GM12878 (cell line): ENCODE data around the gene STRIP2. TPM values are rescaled to one million over a fixed set of nuclear protein-coding genes. Genes with fewer than 3 reads are reported as not detected.

Source experiments
- ATAC-seq: fragments of 200-7000 bp; cut with Tn5 transposase; 3 replicates; pipeline ENCODE4 v1.9.1; 2020; ENCODE audit warnings: mild to moderate bottlenecking, moderate library complexity
- BruUV-seq: library from RNA; stranded (reverse); fragments of 400-500 nt; replicated peaks from 2 replicates; lab custom pipeline; 2021; lab: Mats Ljungman, UMichigan
- CTCF ChIA-PET: fragments of 300-600 bp; sonication (Branson Sonifier 250); formaldehyde crosslinking; extraction: SDS; loops from one replicate; lab custom pipeline; 2021; ENCODE audit warnings: inconsistent platforms; lab: Yijun Ruan, JAX
- POLR2A ChIA-PET: fragments of 350-600 bp; formaldehyde crosslinking; extraction: SDS; loops from one replicate; lab custom pipeline; 2021; ENCODE audit warnings: inconsistent platforms; lab: Charles Lee
- RAD21 ChIA-PET: fragments of 300-600 bp; sonication (Branson Sonifier 250); formaldehyde crosslinking; loops from one replicate; lab custom pipeline; 2023; ENCODE audit warnings: antibody characterized with exemption; ENCODE audit not compliant: unreplicated experiment; lab: Charles Lee
- SMC1A ChIA-PET: fragments of 300-600 bp; sonication (Branson Sonifier 250); formaldehyde crosslinking; loops from one replicate; lab custom pipeline; 2023; ENCODE audit not compliant: unreplicated experiment, uncharacterized antibody; lab: Charles Lee
- DNase-seq: peaks from one replicate; pipeline ENCODE4 v3.0.0-alpha.2; 2011; ENCODE audit warnings: low read depth, low spot score
- FAIRE-seq: peaks from 3 replicates; lab custom pipeline; 2011; peaks lifted over from hg19 to GRCh38; lab: Jason Lieb, UNC
- H2AFZ ChIP-seq: 2 replicates; pipeline ENCODE4 v1.6.0; 2011; ENCODE audit warnings: low read depth, low read length, control low read depth; ENCODE audit not compliant: control insufficient read depth
- H3K27ac ChIP-seq: 2 replicates; pipeline ENCODE4 v1.5.1; 2011; ENCODE audit warnings: control low read depth; ENCODE audit not compliant: control insufficient read depth, insufficient read depth
- H3K27me3 ChIP-seq, 2 experiments: replicated peaks in 1 of 2; 2 replicates each; pipeline versions ENCODE4 v1.6.0 to v1.6.1; 2011; ENCODE audit warnings: low read length in 1 of 2; ENCODE audit not compliant: control insufficient read depth in 2 of 2, insufficient read depth in 2 of 2
- H3K36me3 ChIP-seq, 2 experiments: 2 replicates each; pipeline ENCODE4 v1.5.1; 2011; ENCODE audit warnings: low read length in 1 of 2; ENCODE audit not compliant: control insufficient read depth in 2 of 2, insufficient read depth in 2 of 2
- H3K4me1 ChIP-seq: 2 replicates; pipeline ENCODE4 v1.6.1; 2011; ENCODE audit warnings: mild to moderate bottlenecking, low read length, moderate library complexity, mixed read lengths; ENCODE audit not compliant: control insufficient read depth, insufficient read depth
- H3K4me2 ChIP-seq: 2 replicates; pipeline ENCODE4 v1.6.0; 2011; ENCODE audit warnings: control low read depth; ENCODE audit not compliant: control insufficient read depth, insufficient read depth
- H3K4me3 ChIP-seq: fragments of 200-600 bp; sonication (generic); 2 replicates; pipeline ENCODE4 v1.5.1; 2016
- H3K79me2 ChIP-seq: 2 replicates; pipeline ENCODE4 v1.6.0; 2011; ENCODE audit warnings: low read length; ENCODE audit not compliant: control insufficient read depth, insufficient read depth
- H3K9ac ChIP-seq: 2 replicates; pipeline ENCODE4 v1.8.0; 2011; ENCODE audit warnings: low read length, control low read depth, mixed read lengths; ENCODE audit not compliant: control insufficient read depth, insufficient read depth
- H3K9me3 ChIP-seq: replicated peaks from 3 replicates; pipeline ENCODE4 v1.5.1; 2011; ENCODE audit warnings: mild to moderate bottlenecking, low read length; ENCODE audit not compliant: control insufficient read depth, insufficient read depth
- H4K20me1 ChIP-seq: 2 replicates; pipeline ENCODE4 v1.6.0; 2011; ENCODE audit not compliant: control insufficient read depth, insufficient read depth
- ATF7 ChIP-seq: fragments of 450-650 bp; IDR thresholded peaks from 2 replicates; pipeline ENCODE4 v1.6.1; 2016; ENCODE audit warnings: low read depth, mild to moderate bottlenecking
- BHLHE40 ChIP-seq, 2 experiments: fragments of 450-650 bp in 1 of 2; IDR thresholded peaks; 2 replicates each; pipeline ENCODE4 v1.6.1; 2011 to 2017; ENCODE audit warnings: low read depth in 2 of 2, borderline replicate concordance in 1 of 2, improper control_type of control experiment in 1 of 2, low read length in 1 of 2, mild to moderate bottlenecking in 1 of 2
- BMI1 ChIP-seq: fragments of 450-650 bp; IDR thresholded peaks from 2 replicates; pipeline ENCODE4 v1.6.1; 2016; ENCODE audit warnings: mild to moderate bottlenecking, moderate library complexity, borderline replicate concordance
- CEBPZ ChIP-seq: fragments of 150-350 bp; IDR thresholded peaks from 2 replicates; pipeline ENCODE4 v1.6.1; 2016; ENCODE audit warnings: low read depth, low read length
- CHD4 ChIP-seq: fragments of 200-600 bp; sonication (generic); IDR thresholded peaks from 2 replicates; pipeline ENCODE4 v1.6.1; 2016; ENCODE audit warnings: mild to moderate bottlenecking
- CREB1 ChIP-seq: IDR thresholded peaks from 2 replicates; pipeline ENCODE4 v1.6.1; 2012; ENCODE audit warnings: low read depth, mild to moderate bottlenecking, inconsistent platforms
- IKZF1 ChIP-seq: fragments of 450-650 bp; conservative IDR thresholded peaks from 2 replicates; pipeline ENCODE4 v1.6.1; 2017; ENCODE audit warnings: antibody characterized with exemption, mild to moderate bottlenecking
- NRF1 ChIP-seq: conservative IDR thresholded peaks from 2 replicates; pipeline ENCODE4 v1.6.1; 2011; ENCODE audit warnings: mild to moderate bottlenecking, low read depth, low read length, improper control_type of control experiment
- SUPT20H ChIP-seq: IDR thresholded peaks from 2 replicates; pipeline ENCODE4 v1.6.1; 2011; ENCODE audit warnings: low read depth, mild to moderate bottlenecking, low read length, moderate library complexity, borderline replicate concordance; ENCODE audit not compliant: control insufficient read depth
- WRNIP1 ChIP-seq: IDR thresholded peaks from 2 replicates; pipeline ENCODE4 v1.6.1; 2011; ENCODE audit warnings: low read depth, low read length, improper control_type of control experiment, borderline replicate concordance
- ZNF207 ChIP-seq: fragments of 450-650 bp; IDR thresholded peaks from 2 replicates; pipeline ENCODE4 v1.6.1; 2014; ENCODE audit warnings: antibody characterized with exemption, mild to moderate bottlenecking, borderline replicate concordance
- ZNF687 ChIP-seq: fragments of 450-650 bp; IDR thresholded peaks from 2 replicates; pipeline ENCODE4 v1.6.1; 2017; ENCODE audit warnings: mild to moderate bottlenecking, moderate library complexity
- ZSCAN29 ChIP-seq: fragments of 450-650 bp; IDR thresholded peaks from 2 replicates; pipeline ENCODE4 v1.6.1; 2017; ENCODE audit warnings: mild to moderate bottlenecking, moderate library complexity
- WGBS: methylation state at CpG from one replicate; pipeline ENCODE4 v1.1.6; 2016; ENCODE audit warnings: low lambda C conversion rate; ENCODE audit not compliant: insufficient replicate concordance, insufficient coverage; ENCODE audit errors: missing lambda C conversion rate; 5-methylcytosine and 5-hydroxymethylcytosine counted together
- in situ Hi-C: fragments of 300-500 bp; cut with MboI; formaldehyde crosslinking; loops from 9 replicates; pipeline ENCODE4 v1.14.3; 2018; ENCODE audit warnings: mixed read lengths
- intact Hi-C: fragments of 100-400 bp; cut with micrococcal nuclease; formaldehyde crosslinking; loops from one replicate; pipeline ENCODE4 v1.14.2; 2022; ENCODE audit not compliant: unreplicated experiment
- polyA plus RNA-seq, 11 experiments: library from polyadenylated mRNA; depleted of rRNA in 4 of 11; unstranded in 6 of 11; stranded (reverse) in 5 of 11; fragments of >200 nt; fragmentation: Nextera tagmentation in 4 of 11; fragmentation: Illumina TruSeq in 1 of 11; extraction: Ambion mirVana in 4 of 11; extraction: Trizol in 1 of 11; gene quantifications; 1 replicate in 1 of 11; 2 replicates in 10 of 11; pipeline versions ENCODE4 v1.2.1 to v1.2.3, GENCODE V29; 2011 to 2016; ENCODE audit warnings: inconsistent platforms in 2 of 11, missing spikeins in 2 of 11, low read depth in 1 of 11
- total RNA-seq, 4 experiments: library from RNA; depleted of rRNA in 3 of 4; stranded (reverse); fragments of >200 nt in 3 of 4; fragmentation: Illumina TruSeq in 1 of 4; extraction: Trizol in 1 of 4; gene quantifications; 2 replicates each; pipeline versions ENCODE4 v1.2.1 to v1.2.3, GENCODE V29; 2013 to 2021
- TF ChIP-seq, protein P1 (sequence below): fragments of 450-650 bp; conservative IDR thresholded peaks from 2 replicates; pipeline ENCODE4 v1.6.1; 2017; ENCODE audit warnings: mild to moderate bottlenecking, moderate library complexity

The STRIP2 gene
- total and polyA plus RNA-seq, 10 of the 15 experiments (the other 5 are each of a cell fraction or from before 2014, with no cell fraction given) = 0.48 to 5.8 (median 1.8) TPM

DNA sequence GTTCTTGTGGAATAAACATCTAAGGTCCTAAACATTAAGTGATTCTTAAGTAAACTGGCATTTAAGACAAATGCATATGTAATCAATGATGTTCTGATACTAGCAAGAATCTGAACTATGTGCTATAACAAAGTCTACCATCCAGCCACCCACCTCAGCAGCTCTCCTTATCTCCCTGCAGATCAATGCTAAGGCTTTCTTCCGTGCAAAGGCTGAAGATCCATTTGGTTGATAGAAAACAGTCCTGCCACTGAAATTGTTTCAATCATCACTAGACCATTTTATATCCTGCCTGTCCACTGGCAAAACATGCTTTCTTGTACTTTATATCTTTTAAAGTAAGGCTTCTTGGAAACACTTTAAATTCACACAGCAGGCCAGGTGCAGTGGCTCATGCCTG lies 61.8 kb downstream of the STRIP2 start (continued):
- TF ChIP-seq ZNF687 (no peak), CREB1 (no peak), NRF1 (no peak)
- TF ChIP-seq, protein P1, sequence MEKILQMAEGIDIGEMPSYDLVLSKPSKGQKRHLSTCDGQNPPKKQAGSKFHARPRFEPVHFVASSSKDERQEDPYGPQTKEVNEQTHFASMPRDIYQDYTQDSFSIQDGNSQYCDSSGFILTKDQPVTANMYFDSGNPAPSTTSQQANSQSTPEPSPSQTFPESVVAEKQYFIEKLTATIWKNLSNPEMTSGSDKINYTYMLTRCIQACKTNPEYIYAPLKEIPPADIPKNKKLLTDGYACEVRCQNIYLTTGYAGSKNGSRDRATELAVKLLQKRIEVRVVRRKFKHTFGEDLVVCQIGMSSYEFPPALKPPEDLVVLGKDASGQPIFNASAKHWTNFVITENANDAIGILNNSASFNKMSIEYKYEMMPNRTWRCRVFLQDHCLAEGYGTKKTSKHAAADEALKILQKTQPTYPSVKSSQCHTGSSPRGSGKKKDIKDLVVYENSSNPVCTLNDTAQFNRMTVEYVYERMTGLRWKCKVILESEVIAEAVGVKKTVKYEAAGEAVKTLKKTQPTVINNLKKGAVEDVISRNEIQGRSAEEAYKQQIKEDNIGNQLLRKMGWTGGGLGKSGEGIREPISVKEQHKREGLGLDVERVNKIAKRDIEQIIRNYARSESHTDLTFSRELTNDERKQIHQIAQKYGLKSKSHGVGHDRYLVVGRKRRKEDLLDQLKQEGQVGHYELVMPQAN = no peak

DNA sequence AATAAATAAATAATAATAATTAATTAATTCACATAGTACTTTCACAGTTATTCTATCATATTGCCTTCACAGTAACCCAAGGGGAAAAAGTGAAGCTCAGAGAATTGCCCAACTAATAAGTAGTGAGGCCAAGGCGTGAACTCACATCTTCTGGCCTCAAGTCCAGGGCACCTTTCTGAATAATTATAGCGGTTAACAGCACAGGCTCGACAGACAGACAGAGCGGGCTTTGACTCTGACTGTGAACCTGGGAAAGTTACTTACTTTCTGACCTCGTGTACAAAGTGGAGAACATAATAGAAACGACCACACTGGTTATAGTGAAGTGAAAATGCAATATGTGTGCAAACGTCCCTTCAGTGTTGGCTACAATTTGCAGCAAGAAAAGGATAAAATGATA lies 62.4 kb downstream of the STRIP2 start:
- SMC1A ChIA-PET = no interaction called here
- Histone ChIP-seq H3K79me2 (no peaks in the 10 kb centered on the region), H3K9me3 (no peaks in the 10 kb centered on the region), H4K20me1 (no peaks in the 10 kb centered on the region), H2AFZ (no peak overlapping the region), H3K27ac (no peak overlapping the region), H3K4me1 (peaks cover 17% of the 10 kb centered on the region; the same call in 1 of the 2 replicates), H3K9ac (no peak overlapping the region), H3K27me3 (no peaks in the 10 kb centered on the region), H3K4me3 (no peak overlapping the region), H3K36me3 (no peaks in the 10 kb centered on the region), H3K4me2 (no peak overlapping the region)
- 68% methylated on average over 7 of the region's 7 CpGs for WGBS
- FAIRE-seq (no peak), ATAC-seq (no peak), DNase-seq (no peak)
- no TSS peak for BruUV-seq
- RAD21 ChIA-PET = no interaction called here
- POLR2A ChIA-PET = no interaction called here
- CTCF ChIA-PET = interaction anchor here (0.8 to 1.4 kb wide), 3 partner anchors 13 to 328 kb away, joined by 3 to 5 read pairs (median 3); no protein-coding TSS in a partner anchor
- in situ Hi-C loops (no loop called here), intact Hi-C loops (no loop called here)
- TF ChIP-seq ZNF207 (no peak), CHD4 (no peak), IKZF1 (no peak), WRNIP1 (no peak), BHLHE40 (IDR thresholded peaks at IDR 0.05; ENCODE audit: borderline replicate concordance in 1 of 2, low read depth in 2 of 2, low read length in 1 of 2) (no peak), SUPT20H (no peak), ZSCAN29 (no peak), BMI1 (no peak), NRF1 (no peak), ATF7 (no peak), CEBPZ (no peak)
